HepG2 (cell line): Measurements from ENCODE around the gene FAM221B. TPM values are rescaled to one million over a fixed set of nuclear protein-coding genes. Genes with fewer than 3 reads are reported as not detected.
A peak's percentile ranks its signal among the peaks of the same experiment; 100 is the strongest.

ENCODE experiments used
- CTCF ChIP-seq: sonication (generic); formaldehyde crosslinking; IDR thresholded peaks from 2 replicates; pipeline ENCODE4 v1.5.0; 2020; ENCODE audit warnings: mild to moderate bottlenecking, missing genetic modification reagents, moderate library complexity
- GLI4 ChIP-seq: sonication (generic); formaldehyde crosslinking; IDR thresholded peaks from 2 replicates; pipeline ENCODE4 v1.5.1; 2020; ENCODE audit warnings: missing genetic modification reagents, mild to moderate bottlenecking, moderate library complexity, borderline replicate concordance
- HNF4G ChIP-seq, 2 experiments: sonication (generic) in 1 of 2; formaldehyde crosslinking in 1 of 2; IDR thresholded peaks; 2 replicates each; pipeline versions ENCODE4 v1.4.0 to v1.6.1; 2011 to 2020; ENCODE audit warnings: borderline replicate concordance in 2 of 2, low read depth in 2 of 2, mild to moderate bottlenecking in 2 of 2, low read length in 1 of 2, missing genetic modification reagents in 1 of 2, moderate library complexity in 1 of 2
- IRX3 ChIP-seq: sonication (generic); formaldehyde crosslinking; IDR thresholded peaks from 2 replicates; pipeline ENCODE4 v1.8.1; 2023; ENCODE audit warnings: mild to moderate bottlenecking, low read depth, missing genetic modification reagents, borderline replicate concordance
- STAG1 ChIP-seq: sonication (generic); formaldehyde crosslinking; IDR thresholded peaks from 2 replicates; pipeline ENCODE4 v1.4.0; 2020; ENCODE audit warnings: missing genetic modification reagents
- TEAD3 ChIP-seq: optimal IDR thresholded peaks from 2 replicates; pipeline ENCODE3; 2016; ENCODE audit warnings: borderline replicate concordance
- TFAP4 ChIP-seq: sonication (generic); IDR thresholded peaks from 2 replicates; pipeline ENCODE4 v1.6.1; 2016; ENCODE audit warnings: low read depth, borderline replicate concordance
- ZNF430 ChIP-seq: sonication (generic); formaldehyde crosslinking; IDR thresholded peaks from 2 replicates; pipeline ENCODE4 v1.9.0; 2021; ENCODE audit warnings: mild to moderate bottlenecking, missing genetic modification reagents
- ZNF441 ChIP-seq: sonication (generic); formaldehyde crosslinking; IDR thresholded peaks from 2 replicates; pipeline ENCODE4 v1.7.0; 2021; ENCODE audit warnings: missing genetic modification reagents, borderline replicate concordance
- ZNF558 ChIP-seq: sonication (generic); formaldehyde crosslinking; IDR thresholded peaks from 2 replicates; pipeline ENCODE4 v1.9.0; 2022; ENCODE audit warnings: mild to moderate bottlenecking, missing genetic modification reagents, borderline replicate concordance
- ZNF687 ChIP-seq: sonication (generic); formaldehyde crosslinking; IDR thresholded peaks from 2 replicates; pipeline ENCODE4 v1.5.1; 2020; ENCODE audit warnings: mild to moderate bottlenecking, missing genetic modification reagents, moderate library complexity
- polyA plus RNA-seq, 8 experiments: library from polyadenylated mRNA; depleted of rRNA in 3 of 8; stranded (reverse) in 7 of 8; unstranded in 1 of 8; fragments of >200 nt; fragmentation: Illumina TruSeq in 4 of 8; extraction: Trizol in 4 of 8; gene quantifications; 2 replicates each; pipeline versions ENCODE4 v1.2.1 to v1.2.3, GENCODE V29; 2011 to 2016; ENCODE audit warnings: low read depth in 4 of 8, missing spikeins in 1 of 8, mixed read lengths in 1 of 8; ENCODE audit not compliant: insufficient read depth in 1 of 8
- total RNA-seq, 5 experiments: library from RNA; depleted of rRNA; stranded (reverse); fragments of >200 nt; fragmentation: Illumina TruSeq; extraction: Trizol; gene quantifications; 2 replicates each; pipeline ENCODE4 v1.2.3, GENCODE V29; 2016; ENCODE audit warnings: low read depth in 1 of 5
- TF ChIP-seq, protein P1 (sequence below): sonication (generic); formaldehyde crosslinking; IDR thresholded peaks from 2 replicates; pipeline ENCODE4 v1.8.1; 2022; ENCODE audit warnings: mild to moderate bottlenecking, missing genetic modification reagents
- TF ChIP-seq, protein P2 (sequence below): sonication (generic); formaldehyde crosslinking; IDR thresholded peaks from 2 replicates; pipeline ENCODE4 v1.5.1; 2020; ENCODE audit warnings: mild to moderate bottlenecking, missing genetic modification reagents, borderline replicate concordance

FAM221B gene
- total and polyA plus RNA-seq, 2 of the 13 experiments (the other 11 are each of a cell fraction or from before 2014, with no cell fraction given), result not detected

DNA sequence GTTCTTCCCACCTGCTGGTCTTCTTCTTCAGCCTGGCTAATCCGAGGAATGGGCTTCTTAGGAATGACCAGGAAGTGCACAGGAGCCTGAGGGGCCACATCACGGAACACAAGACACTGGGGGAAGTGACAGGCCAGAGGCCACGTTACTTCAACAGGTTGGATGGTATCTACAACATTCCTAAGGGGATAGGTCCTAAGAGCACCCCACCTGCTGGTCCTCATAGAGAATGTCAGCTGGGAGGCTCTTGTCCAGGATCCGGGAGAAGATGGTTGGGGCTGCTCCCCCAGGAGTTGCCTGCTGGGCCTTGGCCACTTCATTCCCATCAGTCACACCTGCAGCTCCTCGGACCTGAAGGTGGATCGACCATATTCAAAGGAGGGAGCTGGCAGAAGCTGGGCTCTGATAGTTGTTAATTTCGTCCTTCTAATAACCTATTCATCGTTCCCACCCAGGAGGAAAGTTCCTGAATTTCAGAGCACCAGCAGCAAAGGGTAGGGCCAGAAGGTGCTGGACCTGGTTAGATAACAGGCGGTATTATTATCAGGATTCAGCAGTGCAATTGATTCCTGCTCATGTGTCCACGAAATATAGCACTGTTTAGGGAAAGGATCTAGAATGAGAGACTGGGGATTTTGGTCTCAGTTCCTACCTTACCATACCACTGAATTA lies 15.0 kb downstream of the FAM221B start (continued):
- TF ChIP-seq TFAP4, result 0 out of 2 replicates have a peak, but pooled peaks have one; percentile 29
- no peak for TF ChIP-seq HNF4G (IDR thresholded peaks at IDR 0.05; ENCODE audit: borderline replicate concordance, low read depth, low read length)
- no peak for TF ChIP-seq HNF4G (CRISPR knock-in tag; IDR thresholded peaks at IDR 0.05; ENCODE audit: borderline replicate concordance, low read depth)
- TF ChIP-seq IRX3, result 0 out of 2 replicates have a peak, but pooled peaks have one; percentile 28
- TF ChIP-seq ZNF441, result peak; percentile 34; the same call in 1 of the 2 replicates
- peak; percentile 31; the same call in 1 of the 2 replicates for TF ChIP-seq STAG1 (CRISPR knock-in tag)
- TF ChIP-seq GLI4 (CRISPR knock-in tag), result 0 out of 2 replicates have a peak, but pooled peaks have one; percentile 14
- TF ChIP-seq CTCF (CRISPR knock-in tag), result peak; percentile 62
- TF ChIP-seq ZNF687 (CRISPR knock-in tag), result peak; percentile 19; the same call in 1 of the 2 replicates
- TF ChIP-seq ZNF430 (CRISPR knock-in tag), result peak; percentile 6; the same call in 1 of the 2 replicates
- 0 out of 2 replicates have a peak, but pooled peaks have one; percentile 14 for TF ChIP-seq ZNF558 (CRISPR knock-in tag)
- peak; percentile 44 for TF ChIP-seq TEAD3
- TF ChIP-seq, protein P1, sequence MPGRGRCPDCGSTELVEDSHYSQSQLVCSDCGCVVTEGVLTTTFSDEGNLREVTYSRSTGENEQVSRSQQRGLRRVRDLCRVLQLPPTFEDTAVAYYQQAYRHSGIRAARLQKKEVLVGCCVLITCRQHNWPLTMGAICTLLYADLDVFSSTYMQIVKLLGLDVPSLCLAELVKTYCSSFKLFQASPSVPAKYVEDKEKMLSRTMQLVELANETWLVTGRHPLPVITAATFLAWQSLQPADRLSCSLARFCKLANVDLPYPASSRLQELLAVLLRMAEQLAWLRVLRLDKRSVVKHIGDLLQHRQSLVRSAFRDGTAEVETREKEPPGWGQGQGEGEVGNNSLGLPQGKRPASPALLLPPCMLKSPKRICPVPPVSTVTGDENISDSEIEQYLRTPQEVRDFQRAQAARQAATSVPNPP, result 0 out of 2 replicates have a peak, but pooled peaks have one; percentile 26
- TF ChIP-seq, protein P2, sequence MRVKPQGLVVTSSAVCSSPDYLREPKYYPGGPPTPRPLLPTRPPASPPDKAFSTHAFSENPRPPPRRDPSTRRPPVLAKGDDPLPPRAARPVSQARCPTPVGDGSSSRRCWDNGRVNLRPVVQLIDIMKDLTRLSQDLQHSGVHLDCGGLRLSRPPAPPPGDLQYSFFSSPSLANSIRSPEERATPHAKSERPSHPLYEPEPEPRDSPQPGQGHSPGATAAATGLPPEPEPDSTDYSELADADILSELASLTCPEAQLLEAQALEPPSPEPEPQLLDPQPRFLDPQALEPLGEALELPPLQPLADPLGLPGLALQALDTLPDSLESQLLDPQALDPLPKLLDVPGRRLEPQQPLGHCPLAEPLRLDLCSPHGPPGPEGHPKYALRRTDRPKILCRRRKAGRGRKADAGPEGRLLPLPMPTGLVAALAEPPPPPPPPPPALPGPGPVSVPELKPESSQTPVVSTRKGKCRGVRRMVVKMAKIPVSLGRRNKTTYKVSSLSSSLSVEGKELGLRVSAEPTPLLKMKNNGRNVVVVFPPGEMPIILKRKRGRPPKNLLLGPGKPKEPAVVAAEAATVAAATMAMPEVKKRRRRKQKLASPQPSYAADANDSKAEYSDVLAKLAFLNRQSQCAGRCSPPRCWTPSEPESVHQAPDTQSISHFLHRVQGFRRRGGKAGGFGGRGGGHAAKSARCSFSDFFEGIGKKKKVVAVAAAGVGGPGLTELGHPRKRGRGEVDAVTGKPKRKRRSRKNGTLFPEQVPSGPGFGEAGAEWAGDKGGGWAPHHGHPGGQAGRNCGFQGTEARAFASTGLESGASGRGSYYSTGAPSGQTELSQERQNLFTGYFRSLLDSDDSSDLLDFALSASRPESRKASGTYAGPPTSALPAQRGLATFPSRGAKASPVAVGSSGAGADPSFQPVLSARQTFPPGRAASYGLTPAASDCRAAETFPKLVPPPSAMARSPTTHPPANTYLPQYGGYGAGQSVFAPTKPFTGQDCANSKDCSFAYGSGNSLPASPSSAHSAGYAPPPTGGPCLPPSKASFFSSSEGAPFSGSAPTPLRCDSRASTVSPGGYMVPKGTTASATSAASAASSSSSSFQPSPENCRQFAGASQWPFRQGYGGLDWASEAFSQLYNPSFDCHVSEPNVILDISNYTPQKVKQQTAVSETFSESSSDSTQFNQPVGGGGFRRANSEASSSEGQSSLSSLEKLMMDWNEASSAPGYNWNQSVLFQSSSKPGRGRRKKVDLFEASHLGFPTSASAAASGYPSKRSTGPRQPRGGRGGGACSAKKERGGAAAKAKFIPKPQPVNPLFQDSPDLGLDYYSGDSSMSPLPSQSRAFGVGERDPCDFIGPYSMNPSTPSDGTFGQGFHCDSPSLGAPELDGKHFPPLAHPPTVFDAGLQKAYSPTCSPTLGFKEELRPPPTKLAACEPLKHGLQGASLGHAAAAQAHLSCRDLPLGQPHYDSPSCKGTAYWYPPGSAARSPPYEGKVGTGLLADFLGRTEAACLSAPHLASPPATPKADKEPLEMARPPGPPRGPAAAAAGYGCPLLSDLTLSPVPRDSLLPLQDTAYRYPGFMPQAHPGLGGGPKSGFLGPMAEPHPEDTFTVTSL, result no peak
